Measurements from ENCODE around the gene EXD3.
"Not testable (repeated sequence)": the region's sequence is repeated elsewhere in the genome, so short reads cannot be mapped to it uniquely, and the experiment has no call there.

The EXD3 gene

DNA sequence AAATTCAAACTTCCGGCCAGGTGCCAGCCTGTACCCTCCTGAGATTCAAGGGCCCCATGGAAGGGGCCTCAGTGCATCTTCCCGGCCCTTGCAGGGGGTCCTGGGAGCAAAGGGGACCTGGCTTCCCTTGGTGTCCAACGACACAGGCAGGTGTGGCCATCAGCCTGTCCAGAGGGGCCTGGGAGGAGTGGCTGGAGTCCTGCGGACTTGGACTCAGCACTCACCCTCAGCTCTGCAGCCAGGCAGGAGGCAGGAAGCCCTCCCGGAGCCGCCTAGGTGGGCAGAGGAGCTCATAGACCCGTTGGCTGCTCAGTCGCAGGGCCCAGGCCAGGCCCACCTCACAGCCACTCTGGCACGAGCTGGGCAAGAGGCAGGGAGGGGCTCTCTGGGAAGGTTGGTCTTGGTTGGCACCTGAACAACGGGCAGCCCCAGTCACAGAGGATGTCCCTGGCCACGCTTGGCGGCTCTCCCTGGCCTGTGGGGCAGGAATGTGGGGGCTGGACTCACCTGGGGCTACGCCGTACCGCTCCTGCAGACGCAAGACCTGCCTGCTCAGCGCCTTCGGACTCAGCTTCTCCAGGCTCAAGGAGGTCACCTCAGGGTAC is 67.1 kb downstream of the EXD3 start:
- DNase-seq: no peak

DNA sequence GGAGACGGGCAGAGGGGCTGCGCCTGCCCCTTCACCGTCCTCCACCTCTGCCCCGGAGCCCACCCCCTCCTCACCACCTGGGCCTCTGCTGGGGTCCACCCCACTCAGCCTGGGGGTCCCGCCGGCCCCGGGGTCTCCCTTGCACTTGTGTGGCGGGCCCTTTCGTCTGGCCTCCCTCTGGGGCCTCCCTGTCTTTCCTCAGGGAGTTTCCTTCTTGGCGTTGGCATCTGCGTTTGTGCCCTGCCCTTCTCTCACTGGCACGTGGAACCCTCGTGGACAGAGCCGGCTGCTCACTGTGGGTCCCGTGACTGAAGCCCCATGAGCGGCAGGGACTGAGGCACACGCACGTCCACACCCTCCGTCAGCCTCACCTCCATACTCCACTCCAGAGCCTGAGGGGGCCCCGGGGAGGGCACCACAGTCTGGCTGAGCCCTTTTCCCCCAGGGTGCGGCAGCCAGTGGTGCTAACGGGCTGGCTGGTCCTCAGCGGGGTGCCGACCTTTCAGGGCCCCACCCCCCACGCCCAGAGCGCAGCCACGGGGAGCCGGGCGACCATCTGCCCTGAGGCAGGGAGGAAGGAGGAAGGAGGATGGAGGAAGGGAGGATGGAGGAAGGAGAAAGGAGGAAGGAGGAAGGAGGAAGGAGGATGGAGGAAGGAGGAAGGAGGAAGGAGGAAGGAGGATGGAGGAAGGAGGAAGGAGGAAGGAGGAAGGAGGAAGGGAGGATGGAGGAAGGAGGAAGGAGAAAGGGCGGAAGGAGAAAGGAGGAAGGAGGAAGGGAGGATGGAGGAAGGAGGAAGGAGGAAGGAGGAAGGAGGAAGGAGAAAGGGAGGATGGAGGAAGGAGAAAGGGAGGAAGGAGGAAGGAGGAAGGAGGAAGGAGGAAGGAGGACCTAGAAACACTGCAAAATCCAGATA is 67.9 kb downstream of the EXD3 start:
- no peak for DNase-seq

DNA sequence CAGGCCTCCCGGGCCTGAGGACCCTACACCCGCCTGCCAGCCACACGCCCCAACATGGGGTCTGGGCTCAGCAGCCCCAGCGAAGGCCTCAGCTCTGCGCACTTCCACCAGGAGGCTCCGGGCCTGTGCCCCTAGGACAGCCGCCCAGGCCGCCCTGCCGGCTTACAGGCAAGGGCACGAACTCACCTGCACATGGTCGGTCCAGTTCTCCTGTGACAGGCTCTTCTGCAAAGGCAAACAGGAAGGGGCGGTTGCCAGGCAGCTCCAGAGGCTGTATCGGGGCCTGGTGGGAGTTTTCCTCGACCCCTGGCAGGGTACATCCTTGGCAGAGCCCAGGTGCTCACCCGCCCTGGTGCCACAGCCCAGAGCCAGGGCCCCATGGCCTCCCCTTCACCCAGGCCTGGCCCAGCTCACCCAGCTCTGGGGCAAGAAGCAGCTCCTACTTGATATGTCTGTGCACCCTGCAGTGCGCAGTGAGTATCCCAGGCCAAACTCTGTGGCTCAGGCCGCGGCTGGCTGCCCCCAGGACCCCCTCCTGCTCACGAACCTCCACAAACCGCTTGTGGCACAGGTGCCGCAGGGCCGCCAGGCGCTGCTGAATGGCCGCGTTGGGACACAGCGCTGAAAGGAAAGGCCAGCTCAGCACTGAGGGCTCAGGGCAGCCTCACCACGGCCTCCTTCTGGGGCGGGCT is 68.7 kb downstream of the EXD3 start:
- no peak for DNase-seq

DNA sequence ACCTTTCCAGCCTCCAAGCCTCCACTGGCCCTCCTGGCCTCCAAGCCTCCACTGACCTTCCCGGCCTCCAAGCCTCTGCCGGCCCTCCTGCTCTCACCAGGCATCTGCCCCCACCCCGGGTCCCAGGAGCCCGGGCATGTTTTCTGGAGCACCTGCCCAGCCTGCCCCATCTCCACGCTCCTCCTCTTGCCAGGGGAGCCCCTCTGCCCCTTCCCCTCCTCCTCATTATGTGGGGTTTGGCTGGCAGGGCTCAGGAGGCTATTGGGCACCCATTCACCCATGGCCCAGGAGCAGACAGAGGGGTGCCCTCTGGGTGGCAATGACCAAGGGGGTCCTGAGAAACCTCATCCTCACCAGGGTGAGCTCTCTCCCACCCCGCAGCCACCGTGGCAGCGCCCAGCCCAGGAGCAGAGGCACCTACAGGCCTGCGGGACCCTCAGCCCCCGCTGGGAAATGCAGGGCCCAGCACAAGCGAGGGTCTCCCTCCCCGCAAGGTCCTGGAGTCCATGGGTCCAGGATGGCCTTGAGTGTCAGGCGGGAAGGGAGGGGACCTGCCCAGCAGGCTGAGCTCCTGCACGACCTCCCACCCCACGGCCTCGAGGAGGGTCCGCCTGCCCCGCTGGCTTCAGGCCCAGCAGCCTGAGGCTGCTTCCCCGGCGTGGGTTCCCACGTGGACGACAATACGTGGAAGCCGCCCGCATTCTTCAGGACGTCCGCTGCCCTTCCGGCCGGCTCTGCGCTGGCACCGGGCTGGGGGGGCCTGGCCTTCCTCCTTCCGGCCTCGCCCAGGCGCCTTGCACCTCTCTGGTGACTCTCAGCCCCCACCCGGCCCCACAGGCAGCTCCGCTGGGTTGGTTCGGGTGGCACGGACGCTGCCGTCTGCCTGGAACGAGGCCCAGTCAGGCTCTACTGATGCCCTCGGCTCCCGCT is 69.5 kb downstream of the EXD3 start:
- DNase-seq: no peak

DNA sequence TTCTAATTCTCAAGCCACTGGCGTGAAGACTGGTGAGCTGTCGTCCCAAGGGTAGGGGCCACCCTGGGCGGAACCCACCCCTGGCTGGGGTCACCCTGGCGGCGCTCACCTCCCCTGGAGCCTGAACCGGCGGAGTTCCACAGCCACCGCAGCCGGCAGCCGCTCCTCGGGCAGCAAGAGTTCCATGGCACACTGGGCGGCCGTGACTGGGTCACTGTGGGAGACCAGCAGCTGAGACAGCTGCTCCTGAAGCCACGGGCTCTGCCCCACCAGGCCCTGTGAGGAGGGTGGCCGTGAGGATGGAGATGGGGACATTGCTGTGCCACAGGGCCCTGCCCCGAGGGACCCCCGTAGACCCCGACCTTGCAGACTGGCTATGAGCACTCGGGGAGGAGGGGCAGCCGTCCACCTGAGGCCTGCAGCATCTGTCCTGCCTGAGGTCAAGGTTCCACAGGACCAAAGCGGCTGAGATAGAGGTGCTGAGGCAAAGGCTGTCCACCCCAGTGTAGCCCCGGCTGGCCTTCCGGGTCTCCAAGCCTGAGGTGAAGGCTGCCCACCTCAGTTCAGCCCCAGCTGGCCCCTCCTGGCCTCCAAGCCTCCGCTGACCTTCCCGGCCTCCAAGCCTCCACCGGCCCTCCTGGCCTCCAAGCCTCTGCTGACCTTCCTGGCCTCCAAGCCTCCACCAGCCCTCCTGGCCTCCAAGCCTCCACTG is 70.3 kb downstream of the EXD3 start:
- DNase-seq: no peak

DNA sequence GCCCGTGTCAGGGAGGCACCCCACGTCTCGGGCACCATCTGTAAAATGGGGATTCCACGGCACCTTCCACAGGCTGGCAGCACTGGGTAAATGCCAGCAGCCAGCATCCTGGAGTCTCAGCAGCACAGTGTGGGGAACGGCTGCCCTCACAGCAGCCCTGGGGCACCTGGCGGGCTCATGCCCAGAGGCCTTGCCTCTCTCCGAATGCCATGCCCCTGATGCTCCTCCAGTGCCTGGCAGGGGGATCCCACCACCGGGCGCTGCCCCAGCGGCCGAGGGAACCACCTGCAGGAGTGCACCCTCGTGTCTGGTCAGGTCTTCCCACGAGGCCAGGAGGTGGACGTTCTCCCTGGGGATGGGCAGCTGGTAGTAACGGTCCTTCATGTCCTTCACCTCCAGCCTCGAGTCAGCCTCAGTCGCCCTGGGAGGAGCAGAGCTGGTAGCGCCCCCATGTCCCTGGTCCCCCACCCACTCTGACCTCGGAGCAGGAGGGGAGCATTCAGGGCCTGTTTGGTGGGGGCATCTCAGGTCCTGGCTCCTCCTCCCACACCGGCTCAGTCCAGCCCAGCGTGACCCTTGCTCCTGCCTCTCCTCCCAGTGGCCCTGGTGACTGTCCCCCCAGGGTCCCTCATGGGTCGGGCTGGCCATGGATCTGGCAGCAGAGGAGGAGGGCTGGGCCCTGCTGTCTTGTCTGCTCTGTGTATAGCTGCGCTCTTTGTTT is 71.0 kb downstream of the EXD3 start:
- DNase-seq: no peak

DNA sequence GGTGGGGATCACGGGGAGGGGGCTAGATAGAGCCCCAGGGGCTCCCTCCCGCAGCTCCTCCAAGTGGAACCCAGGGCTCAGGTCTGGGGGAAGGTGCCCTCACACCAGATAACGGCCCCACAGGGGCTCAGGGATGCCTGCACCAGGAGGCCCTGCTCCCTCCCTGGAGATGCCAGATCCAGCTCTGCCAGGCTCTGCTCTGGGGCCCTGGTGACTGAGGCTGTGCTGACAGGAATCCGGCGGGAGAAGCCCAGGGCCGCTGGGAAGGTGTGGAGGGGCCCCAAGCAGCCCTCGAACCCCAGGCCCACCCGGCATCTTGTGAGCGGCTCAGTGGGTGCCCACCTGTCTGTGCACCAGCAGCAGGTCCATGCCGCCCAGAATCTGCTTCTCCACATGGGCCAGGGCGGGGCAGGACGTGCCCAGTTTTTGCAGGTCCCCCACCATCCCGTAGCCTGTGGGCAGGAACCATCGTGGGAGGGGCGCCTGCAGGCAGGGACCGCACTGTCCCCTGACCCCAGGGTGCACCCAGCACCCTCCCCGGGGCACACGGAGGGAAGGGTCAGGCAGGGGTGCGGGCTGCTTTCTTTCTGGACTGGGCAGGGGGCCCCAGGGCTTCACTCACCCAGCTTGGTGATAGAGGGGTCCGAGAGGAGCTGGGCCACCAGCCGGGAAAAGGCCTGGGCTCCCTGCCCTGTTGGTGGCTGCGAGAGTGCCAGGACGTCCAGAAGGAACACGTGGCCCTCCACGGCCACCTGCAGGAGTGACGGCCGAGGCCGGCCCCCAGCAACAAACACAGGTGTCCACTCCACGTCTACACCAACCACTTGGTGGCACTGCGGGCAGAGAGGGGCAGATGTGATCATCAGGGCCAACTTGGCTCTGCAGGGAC is 72.0 kb downstream of the EXD3 start:
- DNase-seq: no peak

DNA sequence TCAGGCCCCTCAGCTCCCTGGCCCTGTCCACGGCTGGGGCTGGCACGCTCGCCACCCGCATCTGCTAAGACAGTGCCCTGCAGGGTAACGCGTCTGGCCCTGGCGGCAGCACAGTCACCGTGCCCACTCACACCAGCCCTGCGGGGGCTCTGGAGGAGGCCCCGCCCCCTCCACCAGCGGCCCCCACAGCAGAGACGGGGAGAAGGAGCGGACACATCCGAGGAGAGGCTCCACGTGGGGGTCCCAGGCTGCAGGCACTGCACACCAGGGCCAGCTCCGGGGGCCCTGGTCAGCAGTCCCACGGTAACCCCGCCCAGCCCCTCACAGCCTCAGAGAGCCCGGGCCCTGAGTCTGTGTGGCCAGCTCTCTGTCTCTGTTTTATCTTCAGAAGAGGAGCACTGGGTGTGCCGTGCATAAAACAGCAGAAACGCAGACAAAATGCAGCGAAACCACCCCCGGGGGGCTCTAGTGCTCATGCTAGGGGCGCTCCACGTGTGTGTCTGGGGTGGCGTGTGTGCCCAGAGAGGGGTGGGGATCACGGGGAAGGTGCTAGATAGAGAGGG is 73.4 kb downstream of the EXD3 start:
- DNase-seq: no peak

DNA sequence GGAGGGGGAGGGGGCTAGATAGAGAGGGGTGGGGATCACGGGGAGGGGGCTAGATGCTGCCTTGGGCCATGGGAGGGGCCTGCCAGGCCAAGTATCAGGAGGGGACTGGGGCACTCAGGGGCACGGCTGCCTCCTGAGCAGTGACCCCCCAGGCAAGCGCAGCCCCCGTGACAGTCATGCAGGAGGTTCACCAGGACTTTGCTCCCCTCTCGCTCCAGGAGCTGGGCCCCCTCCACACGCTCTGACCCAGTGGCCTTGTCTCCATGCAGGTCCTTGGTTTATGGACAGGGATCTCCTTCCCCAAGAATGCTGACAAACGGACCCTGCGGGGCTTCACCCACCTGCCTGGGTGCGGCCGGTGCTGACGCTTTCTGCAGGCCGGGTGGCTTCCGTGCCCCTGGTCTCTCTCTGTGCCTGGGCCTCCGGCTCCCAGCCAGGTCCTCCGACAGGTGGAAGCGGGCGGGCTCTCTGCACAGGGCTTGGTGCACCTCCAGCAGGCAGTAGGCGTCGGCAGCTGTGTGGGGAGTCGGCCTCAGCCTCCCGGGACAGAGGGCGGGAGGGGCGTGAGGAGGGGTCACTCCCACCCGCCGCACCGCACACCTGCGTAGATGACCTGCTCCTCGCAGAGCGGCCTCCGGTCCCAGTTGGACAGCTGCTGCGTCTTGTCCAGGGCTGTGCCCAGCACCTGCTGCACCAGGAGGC is 74.0 kb downstream of the EXD3 start:
- DNase-seq: no peak

DNA sequence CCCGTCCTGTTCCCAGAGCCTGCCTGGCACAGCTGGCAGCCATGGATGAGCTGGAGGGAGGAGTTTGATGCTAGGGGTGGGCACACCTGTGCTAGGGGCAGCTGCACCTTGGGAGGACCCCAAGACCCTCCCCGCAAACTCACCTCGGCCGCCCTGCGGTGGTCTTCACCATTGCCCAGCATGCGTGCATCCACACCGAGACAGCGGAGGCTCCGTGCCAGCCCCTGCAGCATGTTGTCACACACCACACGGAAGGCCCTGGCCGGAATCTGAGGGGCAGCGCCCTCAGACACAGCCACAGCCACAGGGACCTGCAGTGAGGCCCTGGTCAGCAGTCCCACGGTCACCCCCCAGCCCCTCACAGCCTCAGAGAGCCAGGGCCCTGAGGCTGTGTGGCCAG is 75.0 kb downstream of the EXD3 start:
- no peak for DNase-seq

DNA sequence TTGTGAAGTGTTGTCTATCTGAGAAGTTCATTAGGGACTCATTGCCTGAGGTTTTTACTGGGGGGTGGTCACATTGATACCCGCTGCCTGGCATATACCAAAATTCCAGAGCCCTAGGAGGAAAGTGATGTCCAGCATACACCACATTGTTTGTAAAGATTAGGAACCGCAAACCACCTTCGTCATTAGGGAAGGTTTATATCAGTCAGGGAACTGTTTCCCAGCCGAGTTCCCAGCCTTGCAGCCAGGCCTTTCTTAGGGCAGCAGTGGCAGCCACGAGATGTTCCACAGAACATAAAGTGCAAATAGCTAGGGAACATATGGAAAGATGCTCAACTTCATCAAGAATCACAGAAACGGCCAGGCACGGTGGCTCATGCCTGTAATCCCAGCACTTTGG is 80.5 kb downstream of the EXD3 start:
- no peak for DNase-seq

DNA sequence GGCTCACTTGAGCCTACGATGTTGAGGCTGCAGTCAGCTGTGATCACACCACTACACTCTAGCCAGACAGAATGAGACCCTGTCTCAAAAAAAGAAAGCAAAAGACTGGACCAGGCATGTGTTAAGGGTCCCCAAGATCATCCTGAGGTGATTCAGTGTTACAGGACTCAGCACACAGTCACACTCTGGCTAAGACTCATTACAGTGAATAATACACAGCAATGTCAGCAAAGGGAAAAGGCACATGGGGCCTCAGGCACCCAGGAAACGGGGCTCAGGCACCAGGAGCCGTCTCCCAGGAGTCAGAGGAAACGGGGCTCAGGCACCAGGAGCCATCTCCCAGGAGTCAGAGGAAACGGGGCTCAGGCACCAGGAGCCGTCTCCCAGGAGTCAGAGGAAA is 81.7 kb downstream of the EXD3 start:
- no peak for DNase-seq

DNA sequence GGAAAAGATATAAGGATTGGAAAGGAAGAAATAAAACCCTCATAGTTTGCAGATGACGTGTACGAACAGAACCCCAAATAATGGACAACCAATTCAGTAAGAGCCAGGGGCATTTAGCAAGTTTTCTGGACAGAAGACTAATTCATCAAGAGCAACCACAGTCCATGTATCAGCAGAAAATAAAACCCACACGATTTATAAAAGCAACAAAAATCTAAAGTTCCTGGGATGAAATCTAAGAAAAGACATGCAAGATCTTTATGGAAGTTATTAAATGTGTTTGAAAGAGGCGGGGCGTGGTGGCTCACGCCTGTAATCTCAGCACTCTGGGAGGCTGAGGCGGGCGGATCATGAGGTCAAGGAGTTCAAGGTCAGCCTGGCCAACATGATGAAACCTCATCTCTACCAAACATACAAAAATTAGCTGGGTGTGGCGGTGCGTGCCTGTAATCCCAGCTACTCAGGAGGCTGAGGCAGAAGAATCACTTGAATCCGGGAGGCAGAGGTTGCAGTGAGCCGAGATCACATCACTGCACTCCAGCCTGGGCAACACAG is 83.0 kb downstream of the EXD3 start:
- DNase-seq: not testable (repeated sequence)

DNA sequence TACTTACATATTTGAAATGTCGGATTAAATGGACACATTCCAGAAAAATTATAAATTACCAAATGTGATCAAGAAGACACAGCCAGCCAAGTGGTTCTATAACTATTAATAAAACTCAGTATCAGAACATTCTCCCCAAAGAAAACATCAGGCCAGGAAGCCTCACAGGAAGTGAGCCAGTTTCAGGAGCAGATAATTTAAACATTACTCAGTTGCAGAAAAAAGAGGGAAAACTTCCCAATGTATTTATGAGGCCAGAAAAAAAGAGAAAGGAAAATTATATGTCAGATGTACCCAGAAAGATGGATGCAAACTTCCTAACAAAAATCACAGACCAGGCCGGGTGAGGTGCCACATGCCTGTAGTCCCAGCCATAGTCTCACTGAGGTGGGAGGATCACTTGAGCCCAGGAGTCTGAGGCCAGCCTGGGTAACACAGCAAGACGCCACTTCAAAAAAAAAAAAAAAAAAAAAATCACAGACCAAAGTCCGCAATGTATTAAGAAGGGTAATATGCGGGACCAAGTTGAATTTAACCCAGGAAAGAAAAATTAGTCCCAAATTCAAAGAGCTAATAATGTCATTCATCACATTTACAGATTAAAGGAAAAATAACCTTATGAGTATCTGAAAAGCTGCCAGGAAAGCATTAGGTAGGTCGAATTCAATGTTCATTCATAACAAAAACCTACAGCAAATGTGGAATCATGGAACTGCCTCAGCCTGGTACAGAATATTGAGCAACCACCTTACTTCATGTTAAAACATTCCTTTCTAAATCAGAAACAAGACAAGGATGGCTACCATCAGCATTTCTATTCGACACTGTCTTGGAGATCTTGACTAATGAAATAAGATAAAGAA is 83.7 kb downstream of the EXD3 start:
- DNase-seq: no peak

DNA sequence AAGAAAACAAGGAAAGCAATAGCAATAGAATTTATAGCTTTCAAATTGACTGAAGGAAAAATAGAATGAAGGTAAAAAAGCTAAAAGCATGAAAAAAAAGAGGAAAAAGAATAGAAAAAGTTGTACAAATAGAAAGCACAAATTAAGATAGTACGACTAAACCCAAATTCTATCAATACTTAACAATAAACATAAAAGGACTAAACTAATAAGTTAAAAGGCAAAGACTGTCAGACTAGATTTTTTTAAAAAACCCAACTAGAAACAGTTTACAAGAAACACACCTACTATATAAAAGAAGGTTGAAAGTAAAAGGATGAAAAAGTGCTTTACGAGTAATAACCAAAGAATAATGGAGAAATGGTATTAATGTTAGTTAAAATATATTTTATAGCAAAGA is 86.2 kb downstream of the EXD3 start:
- DNase-seq: no peak

DNA sequence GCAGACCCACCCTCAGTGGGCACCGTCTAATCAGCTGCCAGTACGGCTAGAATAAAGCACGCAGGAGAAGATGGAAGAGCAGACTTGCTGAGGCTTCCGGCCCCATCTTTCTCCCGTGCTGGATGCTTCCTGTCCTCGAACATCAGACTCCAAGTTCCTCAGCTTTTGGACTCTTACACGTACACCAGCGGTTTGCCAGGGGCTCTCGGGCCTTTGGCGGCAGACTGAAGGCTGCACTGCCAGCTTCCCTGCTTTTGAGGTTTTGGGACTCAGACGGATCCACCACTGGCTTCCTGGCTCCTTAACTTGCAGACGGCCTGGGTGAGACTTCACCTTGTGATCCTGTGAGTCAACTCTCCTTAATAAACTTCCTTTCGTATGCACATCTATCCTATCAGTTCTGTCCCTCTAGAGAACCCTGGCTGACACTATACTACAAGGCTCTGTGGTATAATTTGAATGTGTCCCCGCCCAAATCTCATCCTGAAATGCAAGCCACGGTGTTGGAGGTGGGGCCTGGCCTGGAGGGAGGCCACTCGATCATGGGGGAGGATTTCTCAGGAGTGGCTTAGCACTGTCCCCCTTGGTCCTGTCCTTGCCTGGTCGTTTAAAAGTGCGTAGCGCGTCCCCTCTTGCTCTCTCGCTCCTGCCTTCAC is 89.8 kb downstream of the EXD3 start:
- DNase-seq: no peak

DNA sequence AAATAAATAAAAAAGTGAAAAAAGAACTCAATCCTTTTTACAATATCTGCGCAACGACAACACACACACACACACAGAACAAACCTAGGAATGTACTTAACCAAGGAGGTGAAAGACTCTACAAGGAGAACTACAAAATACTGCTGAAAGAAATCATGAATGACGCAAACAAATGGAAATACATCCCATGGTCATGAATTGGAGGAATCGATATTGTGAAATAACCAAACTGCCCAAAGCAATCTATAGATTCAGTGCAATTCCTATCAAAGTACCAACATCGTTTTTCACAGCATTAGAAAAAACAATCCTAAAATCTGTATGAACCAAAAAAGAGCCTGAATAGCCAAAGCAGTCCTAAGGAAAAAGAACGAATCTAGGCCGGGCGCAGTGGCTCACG is 91.0 kb downstream of the EXD3 start:
- no peak for DNase-seq

DNA sequence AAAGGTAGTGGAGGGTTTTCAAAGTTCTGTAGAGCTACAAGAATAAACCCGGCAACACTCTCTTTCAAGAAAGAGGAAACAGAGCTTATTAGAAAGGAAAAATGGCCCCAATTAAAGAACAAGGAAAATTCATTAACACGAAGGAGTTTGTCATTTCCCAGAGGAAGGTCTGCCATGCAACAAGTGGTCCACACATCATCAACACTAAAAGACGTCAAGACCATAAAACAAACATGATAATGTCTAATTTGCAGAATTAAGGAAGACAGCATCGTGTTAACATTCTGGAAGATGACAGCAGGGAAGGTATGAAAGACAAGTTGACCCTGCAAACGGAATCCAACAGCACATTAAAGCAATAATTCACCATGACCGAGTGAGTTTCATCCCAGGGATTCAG is 92.3 kb downstream of the EXD3 start:
- no peak for DNase-seq

Data from DMS 273 treated with DMSO at 0.1 percent for 48 hours (cell line).